GM12878 (cell line): Measurements from ENCODE around the gene ACTA2. TPM values are rescaled to one million over a fixed set of nuclear protein-coding genes. Genes with fewer than 3 reads are reported as not detected.

Experiments used
- ATAC-seq: fragments of 200-7000 bp; cut with Tn5 transposase; 3 replicates; pipeline ENCODE4 v1.9.1; 2020; ENCODE audit warnings: mild to moderate bottlenecking, moderate library complexity
- BruUV-seq: library from RNA; stranded (reverse); fragments of 400-500 nt; replicated peaks from 2 replicates; lab custom pipeline; 2021; lab: Mats Ljungman, UMichigan
- CTCF ChIA-PET: fragments of 300-600 bp; sonication (Branson Sonifier 250); formaldehyde crosslinking; extraction: SDS; loops from one replicate; lab custom pipeline; 2021; ENCODE audit warnings: inconsistent platforms; lab: Yijun Ruan, JAX
- POLR2A ChIA-PET: fragments of 350-600 bp; formaldehyde crosslinking; extraction: SDS; loops from one replicate; lab custom pipeline; 2021; ENCODE audit warnings: inconsistent platforms; lab: Charles Lee
- RAD21 ChIA-PET: fragments of 300-600 bp; sonication (Branson Sonifier 250); formaldehyde crosslinking; loops from one replicate; lab custom pipeline; 2023; ENCODE audit warnings: antibody characterized with exemption; ENCODE audit not compliant: unreplicated experiment; lab: Charles Lee
- SMC1A ChIA-PET: fragments of 300-600 bp; sonication (Branson Sonifier 250); formaldehyde crosslinking; loops from one replicate; lab custom pipeline; 2023; ENCODE audit not compliant: unreplicated experiment, uncharacterized antibody; lab: Charles Lee
- DNase-seq: peaks from one replicate; pipeline ENCODE4 v3.0.0-alpha.2; 2011; ENCODE audit warnings: low read depth, low spot score
- FAIRE-seq: peaks from 3 replicates; lab custom pipeline; 2011; peaks lifted over from hg19 to GRCh38; lab: Jason Lieb, UNC
- H2AFZ ChIP-seq: 2 replicates; pipeline ENCODE4 v1.6.0; 2011; ENCODE audit warnings: low read depth, low read length, control low read depth; ENCODE audit not compliant: control insufficient read depth
- H3K27ac ChIP-seq: 2 replicates; pipeline ENCODE4 v1.5.1; 2011; ENCODE audit warnings: control low read depth; ENCODE audit not compliant: control insufficient read depth, insufficient read depth
- H3K27me3 ChIP-seq, 2 experiments: replicated peaks in 1 of 2; 2 replicates each; pipeline versions ENCODE4 v1.6.0 to v1.6.1; 2011; ENCODE audit warnings: low read length in 1 of 2; ENCODE audit not compliant: control insufficient read depth in 2 of 2, insufficient read depth in 2 of 2
- H3K36me3 ChIP-seq, 2 experiments: 2 replicates each; pipeline ENCODE4 v1.5.1; 2011; ENCODE audit warnings: low read length in 1 of 2; ENCODE audit not compliant: control insufficient read depth in 2 of 2, insufficient read depth in 2 of 2
- H3K4me1 ChIP-seq: 2 replicates; pipeline ENCODE4 v1.6.1; 2011; ENCODE audit warnings: mild to moderate bottlenecking, low read length, moderate library complexity, mixed read lengths; ENCODE audit not compliant: control insufficient read depth, insufficient read depth
- H3K4me2 ChIP-seq: 2 replicates; pipeline ENCODE4 v1.6.0; 2011; ENCODE audit warnings: control low read depth; ENCODE audit not compliant: control insufficient read depth, insufficient read depth
- H3K4me3 ChIP-seq: fragments of 200-600 bp; sonication (generic); 2 replicates; pipeline ENCODE4 v1.5.1; 2016
- H3K79me2 ChIP-seq: 2 replicates; pipeline ENCODE4 v1.6.0; 2011; ENCODE audit warnings: low read length; ENCODE audit not compliant: control insufficient read depth, insufficient read depth
- H3K9ac ChIP-seq: 2 replicates; pipeline ENCODE4 v1.8.0; 2011; ENCODE audit warnings: low read length, control low read depth, mixed read lengths; ENCODE audit not compliant: control insufficient read depth, insufficient read depth
- H3K9me3 ChIP-seq: replicated peaks from 3 replicates; pipeline ENCODE4 v1.5.1; 2011; ENCODE audit warnings: mild to moderate bottlenecking, low read length; ENCODE audit not compliant: control insufficient read depth, insufficient read depth
- H4K20me1 ChIP-seq: 2 replicates; pipeline ENCODE4 v1.6.0; 2011; ENCODE audit not compliant: control insufficient read depth, insufficient read depth
- BACH1 ChIP-seq: fragments of 450-650 bp; IDR thresholded peaks from 2 replicates; pipeline ENCODE4 v1.6.1; 2017; ENCODE audit warnings: mild to moderate bottlenecking, borderline replicate concordance
- BRCA1 ChIP-seq: IDR thresholded peaks from 2 replicates; pipeline ENCODE4 v1.6.1; 2011; ENCODE audit warnings: low read depth, low read length, improper control_type of control experiment
- CBX3 ChIP-seq: fragments of 200-600 bp; sonication (generic); IDR thresholded peaks from 2 replicates; pipeline ENCODE4 v1.6.1; 2016; ENCODE audit warnings: low read depth, borderline replicate concordance
- EZH2 ChIP-seq: IDR thresholded peaks from 2 replicates; pipeline ENCODE4 v1.6.1; 2012; ENCODE audit warnings: low read depth, mild to moderate bottlenecking, control low read depth, inconsistent platforms, low read length, borderline replicate concordance; ENCODE audit not compliant: control insufficient read depth
- FOS ChIP-seq: IDR thresholded peaks from 3 replicates; pipeline ENCODE4 v1.6.1; 2011; ENCODE audit warnings: borderline replicate concordance; ENCODE audit not compliant: insufficient read length; ENCODE audit errors: extremely low read depth
- GATAD2B ChIP-seq: fragments of 450-650 bp; conservative IDR thresholded peaks from 2 replicates; pipeline ENCODE4 v1.6.1; 2017; ENCODE audit warnings: low read depth, mild to moderate bottlenecking, moderate library complexity
- IKZF2 ChIP-seq, 2 experiments: fragments of 450-650 bp; IDR thresholded peaks; 2 replicates each; pipeline ENCODE4 v1.6.1; 2017; ENCODE audit warnings: mild to moderate bottlenecking in 2 of 2, moderate library complexity in 2 of 2
- JUNB ChIP-seq: IDR thresholded peaks from 2 replicates; pipeline ENCODE4 v1.6.1; 2016; ENCODE audit warnings: antibody characterized with exemption, mild to moderate bottlenecking
- MYB ChIP-seq: fragments of 150-350 bp; IDR thresholded peaks from 2 replicates; pipeline ENCODE4 v1.6.1; 2014; ENCODE audit warnings: mild to moderate bottlenecking, low read depth, low read length, borderline replicate concordance
- MYC ChIP-seq: IDR thresholded peaks from 2 replicates; pipeline ENCODE4 v1.6.1; 2011; ENCODE audit warnings: mild to moderate bottlenecking, low read length, moderate library complexity, inconsistent platforms; ENCODE audit not compliant: insufficient read depth, insufficient replicate concordance, insufficient read length, severe bottlenecking
- NBN ChIP-seq: fragments of 450-650 bp; IDR thresholded peaks from 2 replicates; pipeline ENCODE4 v1.6.1; 2016
- POLR2AphosphoS5 ChIP-seq: IDR thresholded peaks from 2 replicates; pipeline ENCODE4 v1.6.1; 2011; ENCODE audit warnings: mild to moderate bottlenecking, low read length, inconsistent platforms
- SREBF1 ChIP-seq: IDR thresholded peaks from 2 replicates; pipeline ENCODE4 v1.6.1; 2012; ENCODE audit warnings: mild to moderate bottlenecking, low read length
- TCF7 ChIP-seq: IDR thresholded peaks from 2 replicates; pipeline ENCODE4 v1.6.1; 2014; ENCODE audit warnings: antibody characterized with exemption, borderline replicate concordance
- in situ Hi-C: fragments of 300-500 bp; cut with MboI; formaldehyde crosslinking; loops from 9 replicates; pipeline ENCODE4 v1.14.3; 2018; ENCODE audit warnings: mixed read lengths
- intact Hi-C: fragments of 100-400 bp; cut with micrococcal nuclease; formaldehyde crosslinking; loops from one replicate; pipeline ENCODE4 v1.14.2; 2022; ENCODE audit not compliant: unreplicated experiment
- polyA plus RNA-seq, 11 experiments: library from polyadenylated mRNA; depleted of rRNA in 4 of 11; unstranded in 6 of 11; stranded (reverse) in 5 of 11; fragments of >200 nt; fragmentation: Nextera tagmentation in 4 of 11; fragmentation: Illumina TruSeq in 1 of 11; extraction: Ambion mirVana in 4 of 11; extraction: Trizol in 1 of 11; gene quantifications; 1 replicate in 1 of 11; 2 replicates in 10 of 11; pipeline versions ENCODE4 v1.2.1 to v1.2.3, GENCODE V29; 2011 to 2016; ENCODE audit warnings: inconsistent platforms in 2 of 11, missing spikeins in 2 of 11, low read depth in 1 of 11
- total RNA-seq, 4 experiments: library from RNA; depleted of rRNA in 3 of 4; stranded (reverse); fragments of >200 nt in 3 of 4; fragmentation: Illumina TruSeq in 1 of 4; extraction: Trizol in 1 of 4; gene quantifications; 2 replicates each; pipeline versions ENCODE4 v1.2.1 to v1.2.3, GENCODE V29; 2013 to 2021
- TF ChIP-seq, protein P1 (sequence below): IDR thresholded peaks from 2 replicates; pipeline ENCODE4 v1.6.1; 2011; ENCODE audit warnings: borderline replicate concordance, low read depth, mild to moderate bottlenecking, moderate library complexity, low read length; ENCODE audit not compliant: insufficient read depth, poor library complexity, severe bottlenecking

Gene ACTA2
- total and polyA plus RNA-seq, 10 of the 15 experiments (the other 5 are each of a cell fraction or from before 2014, with no cell fraction given) = 7.4 to 78.2 (median 32.4) TPM

DNA sequence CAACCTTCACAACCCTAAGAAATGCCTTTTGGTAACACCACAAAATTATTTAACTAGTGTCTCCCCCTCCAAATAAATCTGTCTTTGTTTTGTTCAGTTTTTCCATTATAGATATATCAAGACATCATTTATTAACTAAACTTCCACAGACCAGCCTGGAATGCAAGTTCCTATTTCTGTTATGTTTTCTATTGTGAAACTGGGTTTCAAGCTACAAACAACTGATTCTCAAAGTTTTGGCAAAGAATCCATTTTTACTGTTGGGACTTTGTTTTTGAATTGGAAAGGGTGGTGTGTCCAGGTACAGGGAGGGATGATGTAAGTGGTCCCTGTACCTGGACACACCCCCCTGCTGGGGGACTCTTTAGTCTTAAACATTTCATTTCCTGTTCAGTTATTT lies 36.3 kb downstream of the ACTA2 start:
- no peak overlapping the region for H3K9ac ChIP-seq
- H3K4me2 ChIP-seq = no peak overlapping the region
- H3K27ac ChIP-seq = no peak overlapping the region
- no TSS peak for BruUV-seq
- no peak overlapping the region for H2AFZ ChIP-seq
- intact Hi-C loops = no loop called here
- POLR2A ChIA-PET = interaction anchor here (1.2 kb wide), 1 partner anchor 29 kb away, joined by 3 read pairs; no protein-coding TSS in a partner anchor
- TF ChIP-seq, protein P1, sequence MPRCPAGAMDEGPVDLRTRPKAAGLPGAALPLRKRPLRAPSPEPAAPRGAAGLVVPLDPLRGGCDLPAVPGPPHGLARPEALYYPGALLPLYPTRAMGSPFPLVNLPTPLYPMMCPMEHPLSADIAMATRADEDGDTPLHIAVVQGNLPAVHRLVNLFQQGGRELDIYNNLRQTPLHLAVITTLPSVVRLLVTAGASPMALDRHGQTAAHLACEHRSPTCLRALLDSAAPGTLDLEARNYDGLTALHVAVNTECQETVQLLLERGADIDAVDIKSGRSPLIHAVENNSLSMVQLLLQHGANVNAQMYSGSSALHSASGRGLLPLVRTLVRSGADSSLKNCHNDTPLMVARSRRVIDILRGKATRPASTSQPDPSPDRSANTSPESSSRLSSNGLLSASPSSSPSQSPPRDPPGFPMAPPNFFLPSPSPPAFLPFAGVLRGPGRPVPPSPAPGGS = no peak
- TF ChIP-seq TCF7 = no peak
- TF ChIP-seq JUNB = no peak
- no peak for TF ChIP-seq NBN
- TF ChIP-seq CBX3 = no peak
- TF ChIP-seq SREBF1 = no peak
- no peak for TF ChIP-seq BRCA1
- no peak for TF ChIP-seq FOS
- TF ChIP-seq IKZF2 (IDR thresholded peaks at IDR 0.05) = no peak
- no peak for TF ChIP-seq POLR2AphosphoS5
- TF ChIP-seq MYB = no peak
- TF ChIP-seq MYC = no peak
- no peak for TF ChIP-seq GATAD2B
- TF ChIP-seq BACH1 = no peak
- TF ChIP-seq EZH2 = no peak
- TF ChIP-seq, all 136 proteins: peak for 0
- no peak for FAIRE-seq
- Histone ChIP-seq H3K36me3 (peaks cover 4 to 13% of the 10 kb centered on the region in 2 experiments; a peak in 3 of 4 replicates), H3K9me3 (no peaks in the 10 kb centered on the region), H3K4me3 (no peak overlapping the region), H3K27me3 (no peaks in the 10 kb centered on the region), H4K20me1 (no peaks in the 10 kb centered on the region), H3K4me1 (no peaks in the 10 kb centered on the region), H3K79me2 (no peaks in the 10 kb centered on the region)
- no peak for DNase-seq
- ChIA-PET CTCF (interaction anchor here (0.9 kb wide), 1 partner anchor 17 kb away, joined by 3 read pairs; no protein-coding TSS in a partner anchor), RAD21 (no interaction called here), SMC1A (interaction anchor here (1.2 kb wide), 1 partner anchor 16 kb away, joined by 4 read pairs; no protein-coding TSS in a partner anchor)
- ATAC-seq = no peak
- in situ Hi-C loops = no loop called here
